Panc1 (cell line): Measurements from ENCODE around the gene SLC5A2.

Experiments
- POLR2AphosphoS5 ChIP-seq: IDR thresholded peaks from 2 replicates; pipeline ENCODE4 v1.6.1; 2012; ENCODE audit warnings: mild to moderate bottlenecking, low read depth, low read length, moderate library complexity
- SIN3A ChIP-seq: IDR thresholded peaks from 2 replicates; pipeline ENCODE4 v1.6.1; 2012; ENCODE audit warnings: low read depth, mild to moderate bottlenecking, low read length, moderate library complexity, borderline replicate concordance; ENCODE audit not compliant: insufficient read depth
- TCF7L2 ChIP-seq: IDR thresholded peaks from 2 replicates; pipeline ENCODE4 v1.6.1; 2011; ENCODE audit warnings: mild to moderate bottlenecking, low read depth, low read length, inconsistent platforms
- TF ChIP-seq, protein P1 (sequence below): fragments of 450-650 bp; IDR thresholded peaks from 2 replicates; pipeline ENCODE4 v1.5.1; 2017; ENCODE audit warnings: mild to moderate bottlenecking
- TF ChIP-seq, protein P2 (sequence below), 2 experiments: IDR thresholded peaks; 2 replicates each; pipeline ENCODE4 v1.6.1; 2011 to 2012; ENCODE audit warnings: low read depth in 2 of 2, control low read depth in 1 of 2, low read length in 1 of 2, mild to moderate bottlenecking in 1 of 2, moderate library complexity in 1 of 2; ENCODE audit not compliant: insufficient read depth in 1 of 2

DNA sequence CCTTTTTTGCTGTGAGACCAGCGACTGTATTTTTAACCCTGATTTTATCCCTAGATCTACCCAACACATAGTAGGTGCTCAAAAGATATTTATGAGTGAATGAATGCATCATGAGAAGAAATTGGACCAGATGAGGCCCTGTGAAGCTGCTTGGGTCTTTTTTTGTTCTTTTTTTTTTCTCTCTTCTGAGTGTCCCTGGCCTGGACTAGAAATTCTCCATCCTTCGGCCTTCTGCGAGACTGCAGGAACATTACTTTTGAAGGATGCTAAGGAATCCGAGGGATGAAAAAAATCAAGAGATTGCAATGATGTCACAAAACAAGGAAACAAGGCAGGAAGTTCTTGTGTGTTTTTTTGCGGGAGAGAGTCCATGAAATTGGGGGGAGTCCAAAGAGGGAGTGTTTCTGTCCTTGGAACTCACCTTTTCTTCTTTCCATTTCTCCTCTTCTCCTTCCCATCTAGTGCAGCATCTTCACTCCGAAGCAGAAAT, 25.8 kb downstream of the SLC5A2 start:
- TF ChIP-seq, protein P1, sequence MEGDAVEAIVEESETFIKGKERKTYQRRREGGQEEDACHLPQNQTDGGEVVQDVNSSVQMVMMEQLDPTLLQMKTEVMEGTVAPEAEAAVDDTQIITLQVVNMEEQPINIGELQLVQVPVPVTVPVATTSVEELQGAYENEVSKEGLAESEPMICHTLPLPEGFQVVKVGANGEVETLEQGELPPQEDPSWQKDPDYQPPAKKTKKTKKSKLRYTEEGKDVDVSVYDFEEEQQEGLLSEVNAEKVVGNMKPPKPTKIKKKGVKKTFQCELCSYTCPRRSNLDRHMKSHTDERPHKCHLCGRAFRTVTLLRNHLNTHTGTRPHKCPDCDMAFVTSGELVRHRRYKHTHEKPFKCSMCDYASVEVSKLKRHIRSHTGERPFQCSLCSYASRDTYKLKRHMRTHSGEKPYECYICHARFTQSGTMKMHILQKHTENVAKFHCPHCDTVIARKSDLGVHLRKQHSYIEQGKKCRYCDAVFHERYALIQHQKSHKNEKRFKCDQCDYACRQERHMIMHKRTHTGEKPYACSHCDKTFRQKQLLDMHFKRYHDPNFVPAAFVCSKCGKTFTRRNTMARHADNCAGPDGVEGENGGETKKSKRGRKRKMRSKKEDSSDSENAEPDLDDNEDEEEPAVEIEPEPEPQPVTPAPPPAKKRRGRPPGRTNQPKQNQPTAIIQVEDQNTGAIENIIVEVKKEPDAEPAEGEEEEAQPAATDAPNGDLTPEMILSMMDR, result no peak
- TF ChIP-seq POLR2AphosphoS5 (no peak), SIN3A (no peak), TCF7L2 (no peak)
- TF ChIP-seq, protein P2, sequence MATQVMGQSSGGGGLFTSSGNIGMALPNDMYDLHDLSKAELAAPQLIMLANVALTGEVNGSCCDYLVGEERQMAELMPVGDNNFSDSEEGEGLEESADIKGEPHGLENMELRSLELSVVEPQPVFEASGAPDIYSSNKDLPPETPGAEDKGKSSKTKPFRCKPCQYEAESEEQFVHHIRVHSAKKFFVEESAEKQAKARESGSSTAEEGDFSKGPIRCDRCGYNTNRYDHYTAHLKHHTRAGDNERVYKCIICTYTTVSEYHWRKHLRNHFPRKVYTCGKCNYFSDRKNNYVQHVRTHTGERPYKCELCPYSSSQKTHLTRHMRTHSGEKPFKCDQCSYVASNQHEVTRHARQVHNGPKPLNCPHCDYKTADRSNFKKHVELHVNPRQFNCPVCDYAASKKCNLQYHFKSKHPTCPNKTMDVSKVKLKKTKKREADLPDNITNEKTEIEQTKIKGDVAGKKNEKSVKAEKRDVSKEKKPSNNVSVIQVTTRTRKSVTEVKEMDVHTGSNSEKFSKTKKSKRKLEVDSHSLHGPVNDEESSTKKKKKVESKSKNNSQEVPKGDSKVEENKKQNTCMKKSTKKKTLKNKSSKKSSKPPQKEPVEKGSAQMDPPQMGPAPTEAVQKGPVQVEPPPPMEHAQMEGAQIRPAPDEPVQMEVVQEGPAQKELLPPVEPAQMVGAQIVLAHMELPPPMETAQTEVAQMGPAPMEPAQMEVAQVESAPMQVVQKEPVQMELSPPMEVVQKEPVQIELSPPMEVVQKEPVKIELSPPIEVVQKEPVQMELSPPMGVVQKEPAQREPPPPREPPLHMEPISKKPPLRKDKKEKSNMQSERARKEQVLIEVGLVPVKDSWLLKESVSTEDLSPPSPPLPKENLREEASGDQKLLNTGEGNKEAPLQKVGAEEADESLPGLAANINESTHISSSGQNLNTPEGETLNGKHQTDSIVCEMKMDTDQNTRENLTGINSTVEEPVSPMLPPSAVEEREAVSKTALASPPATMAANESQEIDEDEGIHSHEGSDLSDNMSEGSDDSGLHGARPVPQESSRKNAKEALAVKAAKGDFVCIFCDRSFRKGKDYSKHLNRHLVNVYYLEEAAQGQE (IDR thresholded peaks at IDR 0.05; ENCODE audit: insufficient read depth in 1 of 2, low read depth in 2 of 2, low read length in 1 of 2), result no peak
